Hippocampal formation (tissue), 2 donors: ENCODE results near the gene PPP1R9A.

Source experiments
- DNase-seq, 2 donors: peaks; one replicate each; lab custom pipeline; 2025; lab: John Stamatoyannopoulos, UW

Gene PPP1R9A

DNA sequence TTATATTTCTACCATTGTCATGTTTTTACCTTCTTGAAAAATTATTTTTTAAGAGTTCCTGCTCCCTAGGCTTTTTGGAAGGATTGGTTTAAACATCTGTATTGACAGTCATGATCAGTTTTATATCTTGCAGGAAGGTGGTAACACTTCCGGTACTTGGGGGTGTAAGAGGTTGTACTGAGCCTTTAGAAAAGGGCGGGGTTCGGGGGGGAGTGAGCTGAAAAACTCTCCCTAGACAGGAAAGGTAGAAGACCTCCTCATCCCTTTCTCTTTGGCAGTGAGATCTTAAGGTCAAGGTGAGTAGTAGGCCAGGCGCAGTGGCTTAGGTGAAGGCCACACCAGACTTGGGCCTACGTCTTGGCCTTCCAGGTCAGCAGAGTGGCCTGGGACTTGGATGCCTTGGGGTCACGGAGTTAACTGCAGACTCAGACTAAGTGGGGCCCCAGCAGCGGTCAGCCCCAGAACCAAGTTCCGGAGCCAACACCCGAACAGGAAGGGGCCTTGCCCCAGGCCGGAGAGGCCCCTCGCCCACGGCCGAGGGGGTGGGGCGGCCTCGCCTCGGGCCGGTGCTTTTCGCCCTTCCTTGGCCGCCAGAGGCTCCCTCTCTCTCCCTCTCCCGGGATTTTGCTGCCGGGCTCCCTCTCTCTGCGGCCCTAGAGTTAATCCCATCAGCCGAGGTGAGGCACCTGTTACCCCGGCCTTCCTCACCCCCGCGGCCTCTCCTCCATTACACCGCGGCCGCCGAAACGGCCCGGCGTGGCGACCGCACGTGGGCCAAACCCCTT, at the start of gene PPP1R9A:
PPP1R9A (plus strand) TSS at position 569 of the 785 bp plus-strand sequence. CDS start 2,520 bp downstream, outside the sequence.
- DNase-seq: peak; percentile 31 to 48

DNA sequence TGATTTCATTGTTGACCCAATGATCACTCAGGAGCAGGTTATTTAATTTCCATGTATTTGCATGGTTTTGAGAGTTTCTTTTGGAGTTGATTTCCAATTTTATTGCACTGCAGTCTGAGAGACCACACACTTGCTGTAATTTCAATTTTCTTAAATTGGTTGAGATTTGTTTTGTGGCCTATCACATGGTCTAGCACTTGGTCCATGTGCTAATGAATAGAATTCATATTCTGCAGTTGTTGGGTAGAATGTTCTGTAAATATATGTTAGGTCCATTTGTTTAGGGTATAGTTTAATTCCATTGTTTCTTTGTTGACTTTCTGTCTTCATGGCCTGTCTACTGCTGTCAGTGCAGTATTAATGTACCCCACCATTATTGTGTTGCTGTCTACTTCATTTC, 36.3 kb upstream of the PPP1R9A start:
- no peak for DNase-seq

DNA sequence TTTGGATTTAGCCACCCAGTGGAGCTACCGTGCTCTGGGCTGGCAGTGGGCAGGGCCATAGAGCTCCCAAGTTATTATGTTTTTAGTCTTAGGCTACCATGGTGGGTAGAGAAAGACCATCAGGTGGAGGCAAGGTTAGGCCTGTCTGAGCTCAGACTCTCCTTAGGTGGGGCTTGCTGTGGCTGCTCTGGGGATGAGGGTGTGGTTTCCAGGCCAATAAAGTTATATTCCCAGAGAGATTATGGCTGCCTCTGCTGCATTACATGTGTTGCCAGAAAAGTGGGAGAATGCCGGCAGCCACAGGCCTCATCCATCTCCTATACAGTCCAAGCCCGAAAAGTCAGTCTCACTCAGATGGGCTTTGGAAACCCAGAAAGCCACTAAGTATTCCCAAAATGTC, 34.2 kb upstream of the PPP1R9A start:
- no peak for DNase-seq

DNA sequence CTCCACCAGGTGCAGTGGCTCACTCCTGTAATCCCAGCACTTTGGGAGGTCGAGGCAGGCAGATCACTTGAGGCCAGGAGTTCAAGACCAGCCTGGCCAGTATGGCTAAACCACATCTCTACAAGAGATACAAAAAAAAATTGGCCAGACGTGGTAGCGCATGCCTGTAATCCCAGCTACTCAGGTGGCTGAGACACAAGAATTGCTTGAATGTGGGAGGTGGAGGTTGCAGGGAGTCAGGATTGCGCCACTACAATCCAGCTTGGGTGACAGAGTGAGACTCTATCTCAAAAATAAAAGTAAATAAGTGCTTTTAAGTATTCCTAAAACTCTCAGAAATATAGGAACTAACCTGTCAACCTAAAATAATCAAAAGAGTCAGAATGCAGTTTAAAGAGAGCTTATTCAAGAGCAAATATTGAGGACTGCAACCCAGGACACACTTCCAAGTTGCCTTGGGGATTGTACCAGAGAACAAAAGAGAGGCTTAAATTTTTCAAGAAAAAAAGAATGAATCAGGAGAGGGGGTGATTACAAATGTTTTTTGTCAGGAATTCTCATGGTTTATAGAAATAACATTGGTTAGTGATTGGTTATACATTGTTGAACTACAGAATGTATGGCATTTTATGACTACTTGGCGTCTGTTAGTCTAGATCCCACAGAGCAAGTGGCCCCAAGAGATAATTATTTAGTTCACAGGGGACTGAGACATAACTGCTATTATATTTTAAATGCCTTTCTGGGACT, 33.2 kb upstream of the PPP1R9A start:
- no peak for DNase-seq

DNA sequence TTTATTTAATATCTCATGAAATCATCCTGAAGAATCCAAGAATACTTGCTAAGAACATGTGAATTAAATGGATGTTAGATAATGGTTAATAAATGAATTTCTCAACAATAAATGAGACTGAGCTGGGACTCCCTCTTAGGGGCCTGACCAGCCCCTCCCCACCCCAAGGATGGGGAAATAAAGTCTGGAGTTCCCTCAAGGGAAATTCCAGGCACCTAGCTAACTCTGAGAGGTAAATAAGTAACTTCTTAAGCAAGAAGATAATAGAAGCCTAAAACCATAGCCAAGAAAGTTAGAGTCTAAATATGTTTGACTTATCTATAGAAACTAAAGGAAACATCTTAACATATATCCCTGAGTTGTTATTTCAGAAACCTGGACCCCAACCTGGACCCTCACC, 32.2 kb upstream of the PPP1R9A start:
- DNase-seq: no peak

DNA sequence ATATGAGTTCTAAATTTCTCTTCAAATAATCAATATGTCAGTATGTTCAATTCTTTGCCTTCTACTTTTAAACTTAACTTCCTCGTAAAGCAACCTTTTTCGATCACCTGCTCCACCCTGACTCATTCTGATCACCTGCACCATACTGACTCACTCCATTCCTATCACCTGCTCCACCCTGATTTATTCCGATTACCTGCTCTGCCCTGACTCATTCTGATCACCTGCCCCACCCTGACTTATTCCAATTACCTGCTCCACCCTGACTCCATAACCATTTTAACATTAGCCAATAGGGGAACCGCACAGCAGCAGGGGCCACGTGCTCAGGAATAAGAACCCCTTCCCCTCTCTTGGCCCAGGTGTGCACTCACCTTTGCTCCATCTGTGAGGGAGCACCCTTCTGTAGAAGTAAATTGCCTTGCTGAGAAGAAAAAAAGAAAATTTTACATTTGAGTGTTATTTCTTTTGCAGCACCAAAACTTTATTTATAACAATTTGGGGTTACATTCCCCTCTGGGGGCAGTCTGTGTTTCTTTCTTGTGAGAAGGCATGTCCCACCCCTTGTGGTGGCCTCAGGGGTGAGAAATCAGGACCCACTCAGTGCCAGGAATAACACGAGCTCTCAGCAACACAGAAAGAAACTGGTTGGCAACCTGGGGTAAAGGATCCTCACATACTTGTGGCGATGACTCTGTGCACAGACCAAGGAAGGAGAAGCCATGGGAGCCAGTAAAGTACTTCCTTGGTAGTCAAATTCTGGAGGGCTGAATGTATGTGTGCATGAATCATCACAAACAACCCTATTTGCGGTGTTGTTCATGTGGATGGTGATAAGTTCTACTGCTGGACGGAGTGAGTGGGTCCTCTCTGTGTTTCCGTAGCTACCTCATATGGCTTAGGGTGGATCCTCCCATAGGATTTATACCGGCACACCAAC, 29.4 kb upstream of the PPP1R9A start:
- DNase-seq: no peak

DNA sequence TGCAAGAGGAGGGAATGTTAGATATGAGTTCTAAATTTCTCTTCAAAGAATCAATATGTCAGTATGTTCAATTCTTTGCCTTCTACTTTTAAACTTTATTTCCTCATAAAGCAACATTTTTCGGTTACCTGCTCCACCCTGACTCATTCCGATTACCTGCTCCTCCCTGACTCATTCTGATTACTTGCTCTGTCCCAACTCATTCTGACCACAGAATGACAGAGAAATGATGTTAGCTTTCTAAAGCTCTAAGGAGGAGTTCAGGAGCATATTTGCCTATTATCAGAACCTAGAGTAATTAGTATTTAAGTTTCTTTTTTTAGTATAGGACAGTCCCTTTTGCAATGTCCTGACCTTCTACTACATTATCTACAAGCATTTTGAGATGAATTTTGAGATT, 24.5 kb upstream of the PPP1R9A start:
- DNase-seq: no peak

DNA sequence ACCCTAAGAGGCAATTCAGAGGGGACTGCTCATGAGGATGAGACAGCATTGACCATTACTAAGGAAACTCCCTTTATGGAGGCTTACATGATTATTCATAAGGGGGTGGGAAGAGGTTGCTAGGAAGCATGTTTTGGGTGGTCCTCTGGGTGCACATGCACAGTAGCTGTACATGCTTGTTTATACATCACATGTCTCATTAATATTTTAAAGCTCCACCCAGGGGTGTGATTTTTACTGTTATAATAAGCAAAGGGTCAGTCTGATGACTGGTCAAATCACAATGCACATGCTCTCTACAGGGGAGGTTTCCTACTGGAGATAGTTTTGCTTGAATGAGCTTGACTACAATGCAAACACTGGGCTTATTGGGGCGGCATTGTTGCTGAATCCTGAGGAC, 23.8 kb upstream of the PPP1R9A start:
- no peak for DNase-seq

DNA sequence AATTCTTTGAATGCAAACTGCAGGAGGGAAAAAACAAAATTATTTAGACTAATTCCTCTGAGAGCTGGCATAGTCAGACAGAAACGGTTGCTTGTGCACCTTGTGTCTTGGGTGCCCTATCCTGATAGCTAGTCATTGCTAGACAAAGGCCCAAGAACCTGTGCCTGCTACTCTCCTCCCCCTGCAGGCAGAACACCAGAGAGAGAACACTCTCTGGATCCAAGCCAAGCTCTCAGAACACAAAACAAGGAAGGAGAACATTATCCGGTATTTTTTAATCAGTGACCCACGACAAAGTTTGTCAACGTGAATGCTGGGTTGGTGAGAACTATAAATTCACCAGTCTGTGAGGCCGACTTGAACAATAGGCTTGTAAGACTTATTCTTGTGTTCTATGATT, 18.8 kb upstream of the PPP1R9A start:
- no peak for DNase-seq

DNA sequence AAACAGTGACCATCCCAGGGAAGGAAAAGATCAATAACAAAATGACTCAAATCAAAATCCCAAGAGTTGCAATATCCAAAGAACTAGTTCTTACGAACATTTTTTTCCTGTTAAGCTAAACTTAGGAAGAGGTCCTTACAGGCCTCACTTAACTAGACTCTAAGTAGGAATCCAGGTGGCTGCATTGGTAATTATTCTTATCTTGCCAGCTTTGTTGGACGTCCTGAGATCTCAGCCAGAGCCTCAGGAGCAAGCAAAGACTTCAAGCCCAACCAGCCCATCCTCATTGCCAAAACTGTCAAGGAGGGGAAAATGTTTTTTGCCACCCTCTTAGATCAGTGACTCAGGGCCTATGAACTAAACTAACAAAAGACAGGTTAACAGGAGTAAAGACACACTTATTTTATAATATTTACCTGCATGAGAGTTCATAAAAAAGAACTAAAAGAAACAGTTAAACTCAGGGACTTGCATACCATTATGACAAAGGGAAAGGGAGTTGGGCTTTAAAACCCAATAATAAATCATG, 18.3 kb upstream of the PPP1R9A start:
- DNase-seq: no peak

DNA sequence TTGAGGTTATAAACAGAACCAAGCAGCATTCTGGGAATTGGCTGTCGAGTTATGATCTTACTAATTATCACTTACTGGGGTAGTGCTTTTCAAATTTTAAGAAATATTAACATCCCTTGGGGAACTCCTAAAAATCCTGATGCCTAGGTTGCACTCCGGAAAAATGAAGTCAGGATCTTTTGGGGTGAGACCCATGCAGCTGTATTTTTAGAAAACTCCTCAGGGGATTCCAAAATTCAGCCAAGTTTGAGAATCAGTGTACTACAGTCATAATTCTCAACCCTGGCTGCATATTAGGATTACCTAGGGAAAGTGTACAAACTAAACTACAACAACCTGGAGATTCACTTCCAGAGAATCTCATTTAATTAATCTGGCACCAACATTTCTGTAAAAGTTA, 17.2 kb upstream of the PPP1R9A start:
- no peak for DNase-seq

DNA sequence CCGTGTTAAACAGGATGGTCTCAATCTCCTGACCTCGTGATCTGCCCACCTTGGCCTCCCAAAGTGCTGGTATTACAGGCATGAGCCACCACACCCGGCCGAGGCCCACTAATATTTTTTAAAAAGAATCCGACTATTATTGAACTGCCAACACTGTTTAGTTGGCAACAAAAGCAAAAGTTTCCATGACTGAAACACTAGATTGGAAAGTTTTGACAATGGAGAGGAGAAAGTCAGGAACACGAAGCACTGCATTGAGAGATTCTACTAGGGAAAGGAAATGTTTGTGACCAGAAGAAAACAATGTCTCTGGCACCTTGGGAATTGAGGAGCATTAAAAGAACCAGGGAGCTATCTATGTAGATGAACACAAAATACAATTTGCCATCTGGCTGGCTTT, 13.7 kb upstream of the PPP1R9A start:
- no peak for DNase-seq

DNA sequence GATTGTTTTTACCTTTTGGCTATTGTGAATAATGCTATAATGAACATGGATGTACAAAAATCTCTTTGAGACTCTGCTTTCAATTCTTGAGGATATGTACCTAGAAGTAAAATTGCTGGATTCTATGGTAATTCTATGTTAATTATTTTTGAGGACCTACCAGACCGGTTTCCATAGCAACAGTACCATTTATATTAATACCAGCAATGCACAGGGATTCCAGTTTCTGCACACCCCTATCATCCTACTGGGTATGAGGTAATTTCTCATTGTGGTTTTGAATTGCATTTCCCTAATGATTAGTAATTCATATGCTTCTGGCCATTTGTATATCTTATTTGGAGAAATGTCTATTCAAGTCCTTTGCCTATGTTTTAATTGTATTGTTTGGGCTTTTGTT, 9.9 kb upstream of the PPP1R9A start:
- DNase-seq: no peak

DNA sequence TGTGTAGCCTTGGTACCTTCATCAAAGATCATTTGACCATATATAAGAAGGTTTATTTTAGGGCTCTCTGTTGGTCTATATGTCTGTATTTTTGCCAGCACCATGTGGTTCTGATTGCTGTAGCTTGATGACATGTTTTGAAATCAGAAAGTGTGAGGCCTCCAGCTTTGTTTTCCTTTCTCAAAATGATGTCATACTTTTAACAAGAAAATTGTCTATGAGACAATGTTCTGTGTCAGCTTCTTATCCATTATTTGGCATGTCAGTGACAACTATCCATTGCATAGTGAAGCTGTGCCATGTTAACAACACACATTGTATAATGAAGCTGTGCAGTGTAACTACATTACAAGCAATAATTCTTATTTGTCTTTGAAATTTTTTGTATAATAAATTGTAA, 9.1 kb upstream of the PPP1R9A start:
- no peak for DNase-seq

DNA sequence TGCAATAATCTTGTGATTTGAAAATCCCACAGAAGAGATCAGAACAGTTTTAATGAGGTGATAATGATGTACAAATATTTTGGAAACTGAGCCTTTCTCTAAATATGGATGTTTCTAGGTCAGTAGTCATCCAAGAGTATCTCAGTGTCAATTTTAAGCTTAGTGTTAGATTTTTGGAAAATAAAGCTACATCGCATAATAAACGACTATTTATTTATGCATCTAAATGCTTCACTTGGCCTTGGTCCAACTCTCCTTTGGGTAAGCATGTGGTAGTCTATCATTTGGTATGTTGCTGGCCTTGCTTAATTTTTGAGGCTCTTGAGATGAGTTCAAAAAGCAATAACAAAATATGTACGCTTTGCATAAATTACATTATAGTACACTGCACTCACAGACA, 5.4 kb upstream of the PPP1R9A start:
- no peak for DNase-seq

DNA sequence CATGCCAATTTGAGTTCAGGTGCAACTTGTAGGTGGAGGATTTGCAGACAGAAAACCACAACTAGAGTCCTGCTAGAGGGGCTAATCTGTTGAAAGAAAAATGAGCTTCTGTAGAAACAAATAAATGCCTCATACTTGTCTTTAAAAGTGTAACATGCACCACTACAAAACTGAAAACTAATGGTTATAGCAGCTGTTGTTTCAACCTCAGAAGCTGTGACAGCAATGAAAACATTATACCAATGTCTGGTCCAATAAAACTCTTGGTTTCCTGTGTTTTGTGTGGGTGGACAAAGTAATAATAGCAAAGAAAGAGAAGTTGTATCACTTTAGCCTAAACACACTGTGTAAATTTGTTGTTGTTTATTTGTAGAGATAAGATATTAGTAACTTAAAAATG, 3.4 kb upstream of the PPP1R9A start:
- no peak for DNase-seq

DNA sequence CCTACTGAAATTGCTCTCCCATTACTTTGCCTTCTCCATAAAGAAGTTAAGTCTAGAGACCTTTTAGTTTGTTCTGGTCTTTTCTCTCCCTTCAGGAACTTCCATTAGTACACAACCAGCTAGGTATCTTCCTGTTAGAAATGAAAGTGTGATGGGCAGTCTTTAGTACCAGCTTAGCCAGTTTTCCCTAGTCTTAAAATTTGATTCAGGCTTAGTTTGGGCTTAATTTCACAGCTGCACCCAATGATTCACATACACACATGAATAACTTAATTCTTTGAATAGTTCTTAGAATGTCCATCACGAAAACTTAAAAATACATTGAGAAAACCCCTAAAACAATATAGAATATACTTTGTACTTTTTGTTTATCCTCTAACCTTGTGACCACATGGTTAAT, 2.4 kb upstream of the PPP1R9A start:
- DNase-seq: no peak

DNA sequence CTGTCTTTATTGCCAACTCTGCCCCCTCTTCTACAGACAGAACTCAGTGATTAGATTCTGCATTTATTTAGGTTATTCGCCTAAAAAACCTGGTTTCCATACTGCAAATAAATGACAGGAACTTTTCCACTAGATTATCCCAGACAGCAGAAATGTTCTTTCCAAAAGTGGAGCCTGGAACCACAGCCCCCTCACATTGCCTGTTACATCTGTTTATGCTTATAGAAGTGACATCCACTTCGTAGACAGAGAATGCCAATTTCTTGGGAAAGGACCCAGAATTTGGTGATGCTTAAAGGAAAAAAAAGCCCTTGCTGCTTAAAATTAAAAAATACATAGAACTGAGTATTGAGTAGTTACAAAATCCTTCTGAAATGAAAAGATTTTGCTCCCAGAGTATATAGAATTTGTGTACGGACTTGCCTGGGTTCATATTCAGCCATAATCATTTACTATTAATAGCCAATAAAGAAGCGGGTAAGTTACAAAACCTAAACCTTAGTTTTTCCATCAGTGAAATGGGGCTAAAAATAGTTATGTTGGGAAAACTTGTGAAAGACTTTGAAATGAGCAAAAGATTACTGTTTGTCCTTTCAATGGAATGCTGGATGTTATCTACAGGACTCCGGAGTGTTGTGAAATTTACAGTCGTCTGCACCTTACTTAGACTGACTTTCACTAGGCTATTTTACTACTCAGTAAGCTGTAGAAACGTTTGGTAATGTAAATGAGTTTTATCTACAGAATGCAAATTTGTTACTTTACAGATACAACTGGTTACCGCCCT, 1.1 kb upstream of the PPP1R9A start:
- no peak for DNase-seq

DNA sequence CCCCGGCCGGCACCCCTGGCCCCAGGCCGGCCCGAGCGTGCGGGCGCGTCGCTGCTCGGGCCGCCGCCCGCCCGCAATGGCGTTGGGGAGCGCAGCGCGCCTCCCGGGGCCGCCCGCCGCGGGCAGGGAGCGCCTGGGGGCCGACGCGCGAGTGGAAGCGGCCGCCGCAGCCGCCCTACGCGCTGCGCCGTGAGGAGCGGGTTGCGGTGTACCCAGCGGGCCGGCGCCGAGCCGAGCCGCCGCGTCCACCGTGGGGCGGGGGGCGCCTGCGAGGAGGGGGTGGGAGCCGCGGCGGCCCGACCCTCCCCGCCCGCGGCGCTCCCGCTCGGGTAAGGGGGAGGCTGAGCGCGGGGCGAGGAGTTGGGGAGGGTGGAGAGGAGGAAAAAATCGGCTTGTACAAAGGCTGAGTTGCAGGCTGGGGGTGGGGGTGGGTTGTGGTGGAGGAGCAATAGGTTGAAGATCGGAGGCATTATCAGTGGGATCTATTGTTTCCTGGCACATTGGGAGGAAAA, 473 bp downstream of the PPP1R9A start:
- DNase-seq: peak; percentile 52 to 57

DNA sequence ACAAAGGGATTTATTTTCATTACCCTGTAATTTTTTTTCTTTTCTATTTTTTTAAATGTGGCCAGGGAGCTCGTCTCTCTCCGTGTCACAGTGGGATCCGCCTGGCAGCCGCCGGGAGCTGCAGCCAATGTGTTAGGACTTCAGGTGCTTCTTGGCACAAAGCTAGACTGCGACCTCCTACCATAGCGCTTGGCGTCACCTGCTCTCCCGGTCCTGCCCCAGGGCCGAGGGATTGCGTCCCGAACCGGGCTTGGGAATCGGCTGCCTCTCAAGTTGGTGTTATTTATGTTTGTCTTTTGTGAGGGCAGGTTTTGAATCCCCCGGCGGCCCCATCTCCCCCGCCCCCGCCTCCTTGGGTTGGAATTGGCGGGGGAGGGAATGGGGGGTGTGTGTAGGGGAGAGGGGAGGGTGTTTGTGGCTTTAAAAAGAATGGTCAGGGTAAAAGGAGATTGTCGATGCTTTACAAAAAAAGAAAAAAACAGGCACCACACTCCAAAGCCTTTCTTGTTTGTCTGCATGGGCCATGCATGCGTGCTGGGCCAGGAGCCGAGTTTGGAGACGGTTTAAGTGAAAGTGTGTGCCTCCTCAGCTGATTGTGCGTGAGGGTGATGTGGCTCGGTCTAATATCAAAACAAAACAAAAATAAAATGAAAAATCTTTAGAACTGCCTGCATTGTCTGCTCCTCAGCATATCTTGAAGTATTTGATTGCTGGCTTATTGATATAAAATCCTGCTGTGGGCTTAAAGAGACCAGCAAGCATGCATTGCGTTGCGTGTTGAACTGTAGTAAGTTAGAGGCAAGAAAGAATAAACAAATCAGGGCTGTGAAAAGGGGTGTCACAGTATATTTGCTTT, 1.2 kb downstream of the PPP1R9A start:
- peak; percentile 33 to 58 for DNase-seq
